Measurements from ENCODE around the gene ENTREP1. TPM values are rescaled to one million over a fixed set of nuclear protein-coding genes. Genes with fewer than 3 reads are reported as not detected.

The ENTREP1 gene
- total RNA-seq, 1 donor from 2014 or later = 2.6 TPM

DNA sequence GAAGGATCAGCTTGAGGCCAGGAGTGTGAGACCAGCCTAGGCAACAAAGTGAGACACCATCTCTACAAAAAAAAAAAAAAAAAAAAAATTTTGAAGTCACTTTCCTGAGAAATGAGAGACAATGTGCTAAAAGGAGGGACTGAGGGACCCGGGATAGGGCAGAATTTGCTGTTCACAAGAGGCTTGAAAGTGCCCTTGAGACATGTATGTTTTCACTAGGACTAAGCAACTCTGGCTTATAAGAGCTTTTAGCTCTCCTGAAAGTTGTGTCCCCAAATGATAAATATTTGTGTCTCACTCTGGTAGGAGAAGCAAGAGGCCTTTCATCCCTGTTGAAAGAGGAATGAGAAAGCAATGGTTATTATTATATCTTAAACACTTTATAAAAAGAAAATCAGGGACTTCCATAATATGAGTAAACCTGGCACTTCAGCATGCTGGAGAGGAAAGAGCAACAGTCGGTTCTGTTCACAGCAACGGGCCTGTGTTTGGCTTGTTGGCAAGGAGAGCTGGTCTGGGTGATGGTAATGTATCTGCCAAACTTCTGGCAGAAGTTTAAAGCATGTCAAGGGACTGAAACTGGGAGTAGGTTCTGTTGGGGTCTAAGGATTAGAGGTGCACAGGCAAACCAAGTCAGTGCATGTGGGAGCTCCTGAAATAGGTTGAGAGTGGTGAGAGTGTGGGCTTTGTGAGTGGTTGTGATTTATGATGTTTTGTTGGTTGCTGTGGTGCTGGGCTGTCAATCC is 32.2 kb downstream of the ENTREP1 start:
- no peaks in the 10 kb centered on the region for H3K27me3 Mint-ChIP-seq (ENCODE audit: low read depth)
- TF ChIP-seq, protein P1, sequence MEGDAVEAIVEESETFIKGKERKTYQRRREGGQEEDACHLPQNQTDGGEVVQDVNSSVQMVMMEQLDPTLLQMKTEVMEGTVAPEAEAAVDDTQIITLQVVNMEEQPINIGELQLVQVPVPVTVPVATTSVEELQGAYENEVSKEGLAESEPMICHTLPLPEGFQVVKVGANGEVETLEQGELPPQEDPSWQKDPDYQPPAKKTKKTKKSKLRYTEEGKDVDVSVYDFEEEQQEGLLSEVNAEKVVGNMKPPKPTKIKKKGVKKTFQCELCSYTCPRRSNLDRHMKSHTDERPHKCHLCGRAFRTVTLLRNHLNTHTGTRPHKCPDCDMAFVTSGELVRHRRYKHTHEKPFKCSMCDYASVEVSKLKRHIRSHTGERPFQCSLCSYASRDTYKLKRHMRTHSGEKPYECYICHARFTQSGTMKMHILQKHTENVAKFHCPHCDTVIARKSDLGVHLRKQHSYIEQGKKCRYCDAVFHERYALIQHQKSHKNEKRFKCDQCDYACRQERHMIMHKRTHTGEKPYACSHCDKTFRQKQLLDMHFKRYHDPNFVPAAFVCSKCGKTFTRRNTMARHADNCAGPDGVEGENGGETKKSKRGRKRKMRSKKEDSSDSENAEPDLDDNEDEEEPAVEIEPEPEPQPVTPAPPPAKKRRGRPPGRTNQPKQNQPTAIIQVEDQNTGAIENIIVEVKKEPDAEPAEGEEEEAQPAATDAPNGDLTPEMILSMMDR (IDR thresholded peaks at IDR 0.05; ENCODE audit: unreplicated experiment) = no peak
- no peaks in the 10 kb centered on the region for H3K9me3 Mint-ChIP-seq
- H3K36me3 Mint-ChIP-seq = no peaks in the 10 kb centered on the region
- H3K4me1 Mint-ChIP-seq = no peaks in the 10 kb centered on the region
- DNase-seq (ENCODE audit: low spot score in 2 of 2, unreplicated experiment in 2 of 2) = no peak
- H3K4me3 Mint-ChIP-seq = no peak overlapping the region
- H3K27ac Mint-ChIP-seq = no peak overlapping the region

DNA sequence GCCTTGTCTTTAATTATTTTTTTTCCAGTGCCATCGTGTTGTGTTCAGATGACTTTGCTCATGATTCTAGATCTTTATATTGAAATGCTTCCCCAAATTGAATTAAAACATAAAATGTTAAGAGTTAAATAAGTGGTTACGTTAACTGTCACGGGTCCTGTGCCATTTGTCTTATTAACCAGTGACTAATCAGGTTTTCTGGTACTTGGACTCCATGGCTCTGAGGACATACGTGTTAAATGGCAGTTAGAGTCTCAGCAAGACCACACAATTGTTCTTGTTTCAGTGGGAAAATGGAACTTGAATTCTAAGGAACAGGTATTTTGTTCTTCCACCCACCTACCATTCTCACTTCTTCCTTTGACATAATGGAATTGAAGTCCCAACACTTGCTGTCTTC is 32.8 kb downstream of the ENTREP1 start:
- no peaks in the 10 kb centered on the region for H3K4me1 Mint-ChIP-seq
- no peak overlapping the region for H3K4me3 Mint-ChIP-seq
- H3K36me3 Mint-ChIP-seq = no peaks in the 10 kb centered on the region
- no peaks in the 10 kb centered on the region for H3K27me3 Mint-ChIP-seq (ENCODE audit: low read depth)
- H3K27ac Mint-ChIP-seq = no peak overlapping the region
- no peaks in the 10 kb centered on the region for H3K9me3 Mint-ChIP-seq
- TF ChIP-seq, protein P1 (IDR thresholded peaks at IDR 0.05; ENCODE audit: unreplicated experiment) = no peak
- no peak for DNase-seq (ENCODE audit: low spot score in 2 of 2, unreplicated experiment in 2 of 2)

DNA sequence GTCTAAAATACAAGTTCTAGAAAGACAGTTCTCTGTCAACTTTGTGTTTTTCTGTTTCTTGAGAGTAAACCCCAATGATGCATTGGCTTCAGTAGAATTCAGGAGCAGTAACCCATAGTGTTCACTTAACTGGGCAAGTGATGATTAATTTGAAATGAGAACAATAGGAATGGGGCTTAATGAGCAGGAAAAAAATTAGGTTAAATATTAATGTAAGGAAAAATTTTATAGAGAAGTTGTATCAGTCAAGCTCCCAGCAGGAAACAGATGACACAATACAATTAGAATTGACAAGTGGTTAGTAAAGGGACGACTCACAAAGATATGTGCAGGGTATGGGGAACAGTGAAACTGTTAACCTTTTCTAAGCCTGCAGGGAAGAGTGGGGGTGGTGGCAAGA is 38.2 kb downstream of the ENTREP1 start:
- TF ChIP-seq, protein P1 (IDR thresholded peaks at IDR 0.05; ENCODE audit: unreplicated experiment) = no peak
- Mint-ChIP-seq H3K27me3 (ENCODE audit: low read depth) (peaks cover 4% of the 10 kb centered on the region), H3K27ac (no peak overlapping the region), H3K36me3 (peaks cover 1% of the 10 kb centered on the region), H3K4me3 (no peak overlapping the region), H3K4me1 (no peaks in the 10 kb centered on the region), H3K9me3 (peaks cover 4% of the 10 kb centered on the region)
- DNase-seq (ENCODE audit: low spot score in 2 of 2, unreplicated experiment in 2 of 2) = no peak

DNA sequence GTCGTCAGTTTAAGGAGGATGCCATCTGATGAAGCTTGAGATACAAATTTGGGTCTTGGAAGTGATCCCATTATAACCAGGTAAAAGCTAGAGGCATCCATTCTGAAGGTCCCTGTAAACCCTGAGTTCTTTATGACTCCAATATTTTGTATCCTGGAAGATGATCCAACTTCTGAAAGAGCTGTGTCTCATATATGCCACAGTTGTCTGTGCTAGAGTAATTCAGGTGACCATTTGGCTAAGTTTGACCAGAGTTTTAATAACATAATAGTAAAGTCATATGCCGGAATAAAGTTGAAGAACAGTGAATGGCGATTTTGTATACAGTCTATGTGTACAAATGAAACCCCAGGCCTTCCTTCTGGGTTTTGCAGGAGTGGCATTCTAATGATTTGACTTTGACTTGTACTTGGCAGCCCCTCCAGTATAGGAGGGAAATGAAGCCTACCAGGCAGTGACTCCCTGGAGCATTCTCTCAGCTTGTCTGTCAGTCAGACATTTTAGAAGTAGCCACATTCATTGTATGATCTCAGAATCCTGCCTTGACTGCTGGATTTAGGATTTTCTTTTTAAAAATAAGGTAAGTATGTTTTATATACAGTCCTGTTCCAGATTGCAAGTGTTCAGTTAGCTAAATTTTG is 39.6 kb downstream of the ENTREP1 start:
- Mint-ChIP-seq H3K4me1 (no peaks in the 10 kb centered on the region), H3K27ac (no peak overlapping the region), H3K36me3 (peaks cover 6% of the 10 kb centered on the region), H3K27me3 (ENCODE audit: low read depth) (peaks cover 4% of the 10 kb centered on the region), H3K4me3 (no peak overlapping the region), H3K9me3 (peaks cover 12% of the 10 kb centered on the region)
- TF ChIP-seq, protein P1 (IDR thresholded peaks at IDR 0.05; ENCODE audit: unreplicated experiment) = no peak
- DNase-seq (ENCODE audit: low spot score in 2 of 2, unreplicated experiment in 2 of 2) = no peak

DNA sequence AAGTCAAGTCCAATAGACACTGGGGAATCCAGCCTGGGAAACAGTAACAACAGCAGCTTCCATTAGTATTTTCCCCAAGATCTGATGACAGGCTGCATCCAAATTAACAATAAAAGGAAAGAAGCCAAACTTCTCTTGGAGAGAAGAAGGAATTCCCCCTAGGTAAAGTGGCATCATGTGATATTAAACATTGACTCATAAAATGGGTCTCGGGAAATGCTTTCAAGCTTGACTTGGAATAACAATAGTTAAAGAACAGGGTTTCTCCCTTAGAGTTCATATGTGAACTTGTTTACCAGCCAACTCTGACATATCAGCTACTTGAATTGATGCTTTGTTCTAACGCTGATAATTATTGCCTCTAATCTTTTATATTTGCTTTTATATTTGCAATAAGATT is 45.4 kb downstream of the ENTREP1 start:
- peaks cover 12% of the 10 kb centered on the region for H3K9me3 Mint-ChIP-seq
- no peak for DNase-seq (ENCODE audit: low spot score in 2 of 2, unreplicated experiment in 2 of 2)
- H3K27ac Mint-ChIP-seq = no peak overlapping the region
- no peaks in the 10 kb centered on the region for H3K27me3 Mint-ChIP-seq (ENCODE audit: low read depth)
- H3K4me1 Mint-ChIP-seq = peaks cover 7% of the 10 kb centered on the region
- peaks cover 6% of the 10 kb centered on the region for H3K36me3 Mint-ChIP-seq
- TF ChIP-seq, protein P1 (IDR thresholded peaks at IDR 0.05; ENCODE audit: unreplicated experiment) = no peak
- H3K4me3 Mint-ChIP-seq = no peak overlapping the region

All from mesothelial cell of epicardium (in vitro differentiated cells).